H9 (cell line): ENCODE measurements around the gene CAMKV. TPM values are rescaled to one million over a fixed set of nuclear protein-coding genes. Genes with fewer than 3 reads are reported as not detected.

Experiments used
- DNase-seq: peaks from one replicate; pipeline ENCODE4 v3.0.0-alpha.2; 2017
- H2AFZ ChIP-seq: one replicate; pipeline ENCODE4 v1.6.1; 2013; ENCODE audit warnings: mild to moderate bottlenecking, low read length, control low read depth, moderate library complexity
- H2AK5ac ChIP-seq: 2 replicates; pipeline ENCODE4 v1.6.1; 2013; ENCODE audit warnings: low read length, control low read depth, mixed read lengths; ENCODE audit not compliant: insufficient read length
- H2BK120ac ChIP-seq: one replicate; pipeline ENCODE4 v1.6.1; 2013; ENCODE audit warnings: low read depth, mild to moderate bottlenecking, low read length, control low read depth, inconsistent platforms; ENCODE audit not compliant: poor library complexity, severe bottlenecking
- H2BK12ac ChIP-seq: 2 replicates; pipeline ENCODE4 v1.6.1; 2013; ENCODE audit warnings: low read length, control low read depth, mixed read lengths, low read depth; ENCODE audit not compliant: insufficient read length
- H2BK15ac ChIP-seq: 2 replicates; pipeline ENCODE4 v1.6.1; 2013; ENCODE audit warnings: low read depth, low read length, control low read depth
- H2BK20ac ChIP-seq: one replicate; pipeline ENCODE4 v1.6.1; 2013; ENCODE audit warnings: low read depth, mild to moderate bottlenecking, low read length, control low read depth, inconsistent platforms; ENCODE audit not compliant: poor library complexity, severe bottlenecking
- H2BK5ac ChIP-seq: 2 replicates; pipeline ENCODE4 v1.6.1; 2013; ENCODE audit warnings: low read length, control low read depth, mixed read lengths; ENCODE audit not compliant: insufficient read length
- H3K14ac ChIP-seq: 2 replicates; pipeline ENCODE4 v1.6.1; 2013; ENCODE audit warnings: low read length, control low read depth; ENCODE audit not compliant: insufficient read depth
- H3K18ac ChIP-seq: 2 replicates; pipeline ENCODE4 v1.6.1; 2013; ENCODE audit warnings: low read depth, mild to moderate bottlenecking, mixed read lengths, low read length, control low read depth; ENCODE audit not compliant: insufficient read length
- H3K23ac ChIP-seq: 2 replicates; pipeline ENCODE4 v1.6.1; 2013; ENCODE audit warnings: low read length, control low read depth, mixed read lengths, low read depth; ENCODE audit not compliant: insufficient read length
- H3K23me2 ChIP-seq: 2 replicates; pipeline ENCODE4 v1.6.1; 2013; ENCODE audit warnings: low read depth, mild to moderate bottlenecking, mixed read lengths, low read length, control low read depth; ENCODE audit not compliant: insufficient read length, poor library complexity, severe bottlenecking
- H3K27ac ChIP-seq: 2 replicates; pipeline ENCODE4 v1.5.1; 2013; ENCODE audit warnings: low read length, control low read depth, mixed read lengths, low read depth; ENCODE audit not compliant: insufficient read length
- H3K27me3 ChIP-seq: 2 replicates; pipeline ENCODE4 v1.6.1; 2013; ENCODE audit warnings: low read length, control low read depth, inconsistent platforms; ENCODE audit not compliant: insufficient read depth
- H3K4ac ChIP-seq: 2 replicates; pipeline ENCODE4 v1.6.1; 2013; ENCODE audit warnings: low read depth, mild to moderate bottlenecking, control low read depth, inconsistent platforms, low read length, moderate library complexity
- H3K4me1 ChIP-seq: 2 replicates; pipeline ENCODE4 v1.6.1; 2013; ENCODE audit warnings: low read length, control low read depth, inconsistent platforms; ENCODE audit not compliant: insufficient read depth
- H3K4me2 ChIP-seq: 2 replicates; pipeline ENCODE4 v1.6.1; 2013; ENCODE audit warnings: low read length, control low read depth, mixed read lengths; ENCODE audit not compliant: insufficient read length, insufficient read depth
- H3K56ac ChIP-seq: 2 replicates; pipeline ENCODE4 v1.6.1; 2013; ENCODE audit warnings: low read depth, mild to moderate bottlenecking, mixed read lengths, low read length, control low read depth; ENCODE audit not compliant: insufficient read length
- H3K79me1 ChIP-seq: 2 replicates; pipeline ENCODE4 v1.6.1; 2013; ENCODE audit warnings: low read depth, mild to moderate bottlenecking, moderate library complexity, low read length, control low read depth, inconsistent platforms; ENCODE audit not compliant: insufficient read depth, poor library complexity, severe bottlenecking
- H3K79me2 ChIP-seq: 2 replicates; pipeline ENCODE4 v1.6.1; 2013; ENCODE audit warnings: low read length, control low read depth, inconsistent platforms; ENCODE audit not compliant: insufficient read depth
- H3K9ac ChIP-seq: 2 replicates; pipeline ENCODE4 v1.6.1; 2013; ENCODE audit warnings: low read length, control low read depth, mixed read lengths; ENCODE audit not compliant: insufficient read length; ENCODE audit errors: extremely low read depth
- H3K9me3 ChIP-seq: one replicate; pipeline ENCODE4 v1.6.1; 2013; ENCODE audit warnings: low read depth, low read length, inconsistent platforms; ENCODE audit not compliant: control insufficient read depth
- H3T11ph ChIP-seq: one replicate; pipeline ENCODE4 v1.6.1; 2013; ENCODE audit warnings: mild to moderate bottlenecking, low read length, control low read depth, inconsistent platforms
- H4K20me1 ChIP-seq: one replicate; pipeline ENCODE4 v1.6.1; 2013; ENCODE audit not compliant: control insufficient read depth, insufficient read length, insufficient read depth
- H4K5ac ChIP-seq: 2 replicates; pipeline ENCODE4 v1.6.1; 2013; ENCODE audit warnings: low read depth, mild to moderate bottlenecking, mixed read lengths, low read length, control low read depth; ENCODE audit not compliant: insufficient read length
- H4K8ac ChIP-seq: replicated peaks from 2 replicates; pipeline ENCODE4 v1.6.1; 2013; ENCODE audit warnings: low read length, control low read depth, mixed read lengths, low read depth; ENCODE audit not compliant: insufficient read length
- H4K91ac ChIP-seq: 2 replicates; pipeline ENCODE4 v1.6.1; 2013; ENCODE audit warnings: low read depth, mild to moderate bottlenecking, moderate library complexity, mixed read lengths, low read length, control low read depth; ENCODE audit not compliant: insufficient read length
- H3K27ac Mint-ChIP-seq, 3 experiments: 2 replicates in 2 of 3; 3 replicates in 1 of 3; pipeline ENCODE4 v1.8.0; 2020 to 2021; ENCODE audit warnings: mixed read lengths in 3 of 3, mild to moderate bottlenecking in 1 of 3, moderate library complexity in 1 of 3
- H3K27me3 Mint-ChIP-seq: 2 replicates; pipeline ENCODE4 v1.8.0; 2021; ENCODE audit warnings: low read depth, mild to moderate bottlenecking, moderate library complexity, mixed read lengths
- H3K36me3 Mint-ChIP-seq, 3 experiments: 2 replicates in 2 of 3; 3 replicates in 1 of 3; pipeline ENCODE4 v1.8.0; 2020 to 2021; ENCODE audit warnings: low read depth in 3 of 3, mixed read lengths in 3 of 3; ENCODE audit not compliant: insufficient read depth in 1 of 3
- H3K4me1 Mint-ChIP-seq, 2 experiments: 2 replicates each; pipeline ENCODE4 v1.8.0; 2020; ENCODE audit warnings: mixed read lengths in 2 of 2
- H3K4me3 Mint-ChIP-seq, 2 experiments: 2 replicates in 1 of 2; 3 replicates in 1 of 2; pipeline ENCODE4 v1.8.0; 2020 to 2021; ENCODE audit warnings: mild to moderate bottlenecking in 2 of 2, mixed read lengths in 2 of 2, moderate library complexity in 1 of 2
- H3K9me3 Mint-ChIP-seq, 2 experiments: 2 replicates in 1 of 2; 3 replicates in 1 of 2; pipeline ENCODE4 v1.8.0; 2020; ENCODE audit warnings: mild to moderate bottlenecking in 2 of 2, mixed read lengths in 2 of 2, moderate library complexity in 1 of 2
- WGBS: extraction: QIAGEN DNeasy Blood & Tissue Kit; methylation state at CpG from one replicate; pipeline ENCODE4 v1.1.7; 2013; ENCODE audit warnings: missing lambda C conversion rate, low lambda C conversion rate, mixed read lengths; ENCODE audit not compliant: insufficient read length; ENCODE audit errors: extremely low coverage; 5-methylcytosine and 5-hydroxymethylcytosine counted together
- total RNA-seq: library from RNA; stranded (reverse); gene quantifications from 2 replicates; pipeline ENCODE4 v1.2.1, GENCODE V29; 2021
- TF ChIP-seq, protein P1 (sequence below): fragments of 200-600 bp; sonication (generic); conservative IDR thresholded peaks from 3 replicates; pipeline ENCODE4 v1.8.0; 2021; ENCODE audit warnings: antibody characterized with exemption, mild to moderate bottlenecking

Gene CAMKV
- total RNA-seq, 1 experiment from 2014 or later: 54.2 TPM

DNA sequence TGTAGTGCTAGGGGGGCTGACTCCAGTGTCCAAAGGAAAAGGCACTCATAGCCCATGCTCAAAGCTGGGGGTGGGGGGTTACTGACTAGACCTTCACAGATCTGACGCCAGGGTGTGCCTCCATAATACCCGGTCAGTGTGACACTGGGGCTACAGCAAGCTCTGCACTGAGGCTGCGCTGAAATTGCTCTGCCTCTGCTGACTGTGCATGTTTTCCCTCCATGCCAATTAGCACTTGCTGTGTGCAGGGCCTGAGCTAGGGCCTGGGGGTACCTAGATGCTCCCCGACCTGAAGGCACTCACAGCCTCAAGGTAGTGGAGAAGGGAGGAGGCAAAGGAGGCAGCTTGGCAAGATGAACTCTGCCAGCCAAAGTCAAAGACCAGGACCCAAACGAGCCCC is 5.2 kb downstream of the CAMKV start:
- WGBS: no CpG with 5 or more reads among the region's 5 CpGs
- H3K79me2 ChIP-seq: no peaks in the 10 kb centered on the region
- no peak overlapping the region for H3K27ac ChIP-seq
- H4K5ac ChIP-seq: no peak overlapping the region
- Mint-ChIP-seq H3K4me1 (peaks cover 30 to 48% of the 10 kb centered on the region in 2 experiments), H3K9me3 (no peaks in the 10 kb centered on the region), H3K27ac (peak overlapping the region in 2 of 3 experiments; percentile 36 to 70; a peak in 1 of 7 replicates), H3K36me3 (peaks cover 8 to 13% (median 12%) of the 10 kb centered on the region in 3 experiments; a peak in 6 of 7 replicates), H3K27me3 (peaks cover 1% of the 10 kb centered on the region; the same call in 1 of the 2 replicates), H3K4me3 (no peak overlapping the region)
- no peak overlapping the region for H3K23ac ChIP-seq
- TF ChIP-seq, protein P1, sequence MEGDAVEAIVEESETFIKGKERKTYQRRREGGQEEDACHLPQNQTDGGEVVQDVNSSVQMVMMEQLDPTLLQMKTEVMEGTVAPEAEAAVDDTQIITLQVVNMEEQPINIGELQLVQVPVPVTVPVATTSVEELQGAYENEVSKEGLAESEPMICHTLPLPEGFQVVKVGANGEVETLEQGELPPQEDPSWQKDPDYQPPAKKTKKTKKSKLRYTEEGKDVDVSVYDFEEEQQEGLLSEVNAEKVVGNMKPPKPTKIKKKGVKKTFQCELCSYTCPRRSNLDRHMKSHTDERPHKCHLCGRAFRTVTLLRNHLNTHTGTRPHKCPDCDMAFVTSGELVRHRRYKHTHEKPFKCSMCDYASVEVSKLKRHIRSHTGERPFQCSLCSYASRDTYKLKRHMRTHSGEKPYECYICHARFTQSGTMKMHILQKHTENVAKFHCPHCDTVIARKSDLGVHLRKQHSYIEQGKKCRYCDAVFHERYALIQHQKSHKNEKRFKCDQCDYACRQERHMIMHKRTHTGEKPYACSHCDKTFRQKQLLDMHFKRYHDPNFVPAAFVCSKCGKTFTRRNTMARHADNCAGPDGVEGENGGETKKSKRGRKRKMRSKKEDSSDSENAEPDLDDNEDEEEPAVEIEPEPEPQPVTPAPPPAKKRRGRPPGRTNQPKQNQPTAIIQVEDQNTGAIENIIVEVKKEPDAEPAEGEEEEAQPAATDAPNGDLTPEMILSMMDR: no peak
- H3K4me2 ChIP-seq: no peak overlapping the region
- no peak overlapping the region for H3K9ac ChIP-seq
- no peak overlapping the region for H2BK120ac ChIP-seq
- H3K56ac ChIP-seq: no peak overlapping the region
- no peak overlapping the region for H4K91ac ChIP-seq
- no peak overlapping the region for H3K14ac ChIP-seq
- peaks cover 7% of the 10 kb centered on the region for H3K23me2 ChIP-seq
- no peak overlapping the region for H2BK12ac ChIP-seq
- no peak overlapping the region for H2BK15ac ChIP-seq
- H3K18ac ChIP-seq: no peak overlapping the region
- no peaks in the 10 kb centered on the region for H3K27me3 ChIP-seq
- H3T11ph ChIP-seq: no peak overlapping the region
- no peak overlapping the region for H2BK5ac ChIP-seq
- H2BK20ac ChIP-seq: no peak overlapping the region
- H3K4ac ChIP-seq: no peak overlapping the region
- no peak overlapping the region for H4K8ac ChIP-seq
- H2AK5ac ChIP-seq: no peak overlapping the region
- DNase-seq: no peak
- H3K9me3 ChIP-seq: no peaks in the 10 kb centered on the region
- H3K79me1 ChIP-seq: no peaks in the 10 kb centered on the region
- no peak overlapping the region for H2AFZ ChIP-seq
- no peaks in the 10 kb centered on the region for H4K20me1 ChIP-seq
- peaks cover 10% of the 10 kb centered on the region; the same call in 1 of the 2 replicates for H3K4me1 ChIP-seq
